Common myeloid progenitor, CD34-positive (primary cell): Measurements from ENCODE around the gene CCDC137.

Experiments used
- CTCF ChIA-PET: fragments of 350-600 bp; sonication (Branson Sonifier 250); formaldehyde crosslinking; loops from one replicate; lab custom pipeline; 2021; ENCODE audit warnings: antibody characterized with exemption; lab: Charles Lee
- POLR2A ChIA-PET: fragments of 350-600 bp; sonication (Branson Sonifier 250); formaldehyde crosslinking; loops from one replicate; lab custom pipeline; 2021; ENCODE audit warnings: antibody characterized with exemption; lab: Charles Lee
- DNase-seq, 3 donors: peaks; one replicate each; pipeline versions ENCODE4 v3.0.0 to v3.0.0-alpha.2; 2013
- H3K27ac ChIP-seq, 2 experiments: 1 replicate in 1 of 2; 2 replicates in 1 of 2; pipeline ENCODE4 v1.7.0; 2013; ENCODE audit warnings: inconsistent platforms in 2 of 2, low read length in 2 of 2, mild to moderate bottlenecking in 2 of 2, low read depth in 1 of 2, moderate library complexity in 1 of 2; ENCODE audit not compliant: severe bottlenecking in 2 of 2, insufficient read depth in 1 of 2, poor library complexity in 1 of 2
- H3K27me3 ChIP-seq, 5 experiments: replicated peaks in 2 of 5; 1 replicate in 3 of 5; 2 replicates in 2 of 5; pipeline versions ENCODE4 v1.6.1 to v1.7.0; 2013; ENCODE audit warnings: low read length in 4 of 5, mild to moderate bottlenecking in 2 of 5, moderate library complexity in 2 of 5, inconsistent platforms in 1 of 5; ENCODE audit not compliant: insufficient read depth in 5 of 5, control insufficient read depth in 4 of 5
- H3K36me3 ChIP-seq, 4 experiments: 1 replicate in 2 of 4; 2 replicates in 2 of 4; pipeline versions ENCODE4 v1.6.1 to v1.7.0; 2013; ENCODE audit warnings: low read length in 3 of 4, control low read depth in 1 of 4, mild to moderate bottlenecking in 1 of 4; ENCODE audit not compliant: control insufficient read depth in 4 of 4, insufficient read depth in 4 of 4
- H3K4me1 ChIP-seq, 4 experiments: 1 replicate in 3 of 4; 2 replicates in 1 of 4; pipeline versions ENCODE4 v1.6.1 to v1.7.1; 2013; ENCODE audit warnings: low read length in 3 of 4, mild to moderate bottlenecking in 3 of 4, control low read depth in 1 of 4, inconsistent platforms in 1 of 4, moderate library complexity in 1 of 4; ENCODE audit not compliant: control insufficient read depth in 4 of 4, insufficient read depth in 4 of 4; ENCODE audit errors: control extremely low read depth in 1 of 4
- H3K4me3 ChIP-seq, 7 experiments: 1 replicate in 4 of 7; 2 replicates in 3 of 7; pipeline versions ENCODE4 v1.5.1 to v1.7.0; 2013; ENCODE audit warnings: mild to moderate bottlenecking in 7 of 7, low read length in 6 of 7, moderate library complexity in 6 of 7, inconsistent platforms in 2 of 7, low read depth in 2 of 7, control low read depth in 1 of 7; ENCODE audit not compliant: insufficient read depth in 4 of 7, control insufficient read depth in 1 of 7; ENCODE audit errors: extremely low read depth in 1 of 7
- H3K9me3 ChIP-seq, 5 experiments: 1 replicate in 4 of 5; 2 replicates in 1 of 5; pipeline versions ENCODE4 v1.6.1 to v1.7.1; 2013; ENCODE audit warnings: low read length in 4 of 5, mild to moderate bottlenecking in 2 of 5, inconsistent platforms in 1 of 5, low read depth in 1 of 5, moderate library complexity in 1 of 5; ENCODE audit not compliant: control insufficient read depth in 4 of 5, insufficient read depth in 2 of 5; ENCODE audit errors: control extremely low read depth in 1 of 5
- WGBS: methylation state at CpG from one replicate; pipeline ENCODE4 v1.1.5; 2013; ENCODE audit not compliant: insufficient coverage; 5-methylcytosine and 5-hydroxymethylcytosine counted together

Gene CCDC137

DNA sequence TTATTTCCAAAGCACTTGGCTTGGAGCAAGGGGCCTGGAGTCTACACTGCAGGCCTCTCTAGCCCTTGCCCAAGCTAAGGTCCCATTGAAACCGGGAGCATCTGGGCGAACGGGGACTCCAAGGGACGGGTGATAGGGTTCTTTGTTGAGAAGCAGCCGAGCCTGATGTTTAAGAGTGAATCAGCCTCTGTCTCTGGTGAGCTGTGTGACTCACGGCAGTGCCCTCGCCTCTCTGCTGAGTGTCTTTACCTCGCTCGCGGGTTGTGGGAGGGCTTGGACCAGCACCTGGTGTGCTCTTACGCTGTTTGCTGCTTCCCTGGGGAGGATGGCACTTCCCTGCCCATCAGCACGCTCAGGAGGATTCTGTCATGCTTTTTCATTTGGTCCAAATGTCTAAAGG lies 18.6 kb downstream of the CCDC137 start:
- no peaks in the 10 kb centered on the region for H3K9me3 ChIP-seq
- peaks cover 9 to 26% (median 22%) of the 10 kb centered on the region in 4 experiments for H3K4me1 ChIP-seq
- ChIA-PET CTCF (interaction anchor here (0.8 to 2.1 kb wide), 5 partner anchors 10 to 185 kb away, joined by 3 to 7 read pairs (median 3); partner anchors contain the start of genes CCDC137 and OXLD1), POLR2A (interaction anchor here (0.6 to 1.2 kb wide), 2 partner anchors 17 to 189 kb away, joined by 4 read pairs; no protein-coding TSS in a partner anchor)
- no peak for DNase-seq
- peak overlapping the region in 6 of 7 experiments; percentile 81 to 97 (median 92) for H3K4me3 ChIP-seq
- peak overlapping the region in 1 of 2 experiments; percentile 43 for H3K27ac ChIP-seq
- 95% methylated on average over 11 of the region's 12 CpGs for WGBS
- peaks cover 11 to 62% (median 32%) of the 10 kb centered on the region in 4 experiments for H3K36me3 ChIP-seq
- no peaks in the 10 kb centered on the region for H3K27me3 ChIP-seq

DNA sequence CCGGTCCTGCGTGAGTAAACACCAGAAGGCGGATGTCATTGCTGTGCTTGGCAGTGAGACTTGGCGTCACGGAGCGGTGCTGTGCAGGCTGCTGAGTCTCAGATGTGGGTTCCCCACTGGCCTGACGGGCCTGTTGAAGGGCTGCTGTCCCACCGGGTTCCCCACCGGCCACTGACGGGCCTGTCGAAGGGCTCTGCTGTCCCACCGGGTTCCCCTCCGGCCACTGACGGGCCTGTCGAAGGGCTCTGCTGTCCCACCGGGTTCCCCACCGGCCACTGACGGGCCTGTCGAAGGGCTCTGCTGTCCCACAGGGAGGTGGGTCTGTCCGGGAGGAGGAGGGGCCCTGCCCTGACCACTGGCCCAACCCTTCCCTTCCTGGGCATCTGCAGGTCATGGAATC lies 20.1 kb downstream of the CCDC137 start:
- no peak overlapping the region for H3K27ac ChIP-seq
- H3K4me1 ChIP-seq = peaks cover 9 to 26% (median 22%) of the 10 kb centered on the region in 4 experiments
- ChIA-PET POLR2A (no interaction called here), CTCF (no interaction called here)
- WGBS = 94% methylated on average over 19 of the region's 20 CpGs
- H3K4me3 ChIP-seq = no peak overlapping the region
- H3K27me3 ChIP-seq = no peaks in the 10 kb centered on the region
- peaks cover 10 to 67% (median 37%) of the 10 kb centered on the region in 4 experiments for H3K36me3 ChIP-seq
- no peaks in the 10 kb centered on the region for H3K9me3 ChIP-seq
- no peak for DNase-seq

DNA sequence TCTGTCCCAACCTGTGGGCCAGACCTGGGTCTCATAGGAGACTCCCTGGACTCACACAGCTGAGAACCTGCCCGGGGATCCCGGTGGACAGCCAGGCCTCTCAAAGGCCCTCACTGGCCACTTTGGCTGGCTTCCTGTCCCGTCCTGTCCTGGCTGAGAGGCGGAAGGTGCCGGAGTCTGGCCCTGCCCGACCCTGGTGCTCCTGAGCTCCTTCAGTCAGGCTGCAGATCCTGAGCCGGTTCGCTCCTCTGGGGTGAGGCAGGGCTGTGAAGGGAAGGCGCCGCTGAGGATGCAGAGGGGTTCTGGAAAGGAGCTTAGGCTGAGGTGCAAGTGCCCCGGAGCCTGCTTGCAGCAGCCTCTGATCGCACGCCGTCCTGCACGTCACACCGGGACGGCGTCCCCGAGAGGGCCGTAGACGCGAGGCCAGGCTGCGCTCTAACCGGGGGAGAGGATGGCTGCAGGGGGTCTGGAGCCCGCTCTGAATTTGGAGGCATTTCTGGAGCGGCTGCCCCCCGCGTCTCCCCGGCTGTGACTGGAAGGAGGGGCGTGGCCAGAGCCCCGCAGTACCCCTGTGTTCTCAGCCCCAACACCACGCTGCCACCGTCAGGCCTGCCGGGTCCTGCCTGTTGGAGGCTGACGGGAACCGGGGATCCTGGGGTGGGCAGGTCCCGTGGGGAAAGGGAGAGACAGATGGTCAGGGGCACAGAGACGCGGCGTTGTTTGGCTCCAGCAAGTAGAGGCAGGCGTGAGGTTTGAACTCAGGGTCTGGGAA lies 21.4 kb downstream of the CCDC137 start:
- H3K36me3 ChIP-seq = peaks cover 8 to 74% (median 46%) of the 10 kb centered on the region in 4 experiments
- ChIA-PET POLR2A (no interaction called here), CTCF (no interaction called here)
- H3K9me3 ChIP-seq = no peaks in the 10 kb centered on the region
- no peak overlapping the region for H3K27ac ChIP-seq
- H3K27me3 ChIP-seq = no peaks in the 10 kb centered on the region
- peaks cover 9 to 18% (median 15%) of the 10 kb centered on the region in 4 experiments for H3K4me1 ChIP-seq
- 97% methylated on average over 40 of the region's 41 CpGs for WGBS
- no peak overlapping the region for H3K4me3 ChIP-seq
- no peak for DNase-seq

DNA sequence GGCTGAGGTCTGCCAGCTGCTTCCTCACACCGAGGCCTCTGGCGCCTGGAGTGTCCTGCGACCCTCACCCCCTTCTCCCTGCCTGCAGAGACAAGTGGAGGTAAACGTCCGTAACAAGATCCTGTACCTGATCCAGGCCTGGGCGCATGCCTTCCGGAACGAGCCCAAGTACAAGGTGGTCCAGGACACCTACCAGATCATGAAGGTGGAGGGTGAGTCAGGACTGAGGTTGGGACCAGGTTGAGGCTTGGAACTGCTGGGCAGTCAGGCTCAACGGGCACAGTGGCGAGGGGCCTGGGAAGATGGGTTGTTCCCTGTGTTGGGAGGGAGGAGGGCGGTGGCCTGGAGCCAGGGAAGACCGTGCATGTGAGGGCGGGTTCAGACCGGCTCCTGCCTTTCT lies 22.1 kb downstream of the CCDC137 start:
- Histone ChIP-seq H3K9me3 (no peaks in the 10 kb centered on the region), H3K4me1 (peaks cover 9 to 16% (median 15%) of the 10 kb centered on the region in 4 experiments), H3K36me3 (peaks cover 8 to 78% (median 49%) of the 10 kb centered on the region in 4 experiments), H3K27ac (no peak overlapping the region), H3K27me3 (no peaks in the 10 kb centered on the region), H3K4me3 (no peak overlapping the region)
- POLR2A ChIA-PET = no interaction called here
- CTCF ChIA-PET = no interaction called here
- no peak for DNase-seq
- 97% methylated on average over 14 of the region's 14 CpGs for WGBS

DNA sequence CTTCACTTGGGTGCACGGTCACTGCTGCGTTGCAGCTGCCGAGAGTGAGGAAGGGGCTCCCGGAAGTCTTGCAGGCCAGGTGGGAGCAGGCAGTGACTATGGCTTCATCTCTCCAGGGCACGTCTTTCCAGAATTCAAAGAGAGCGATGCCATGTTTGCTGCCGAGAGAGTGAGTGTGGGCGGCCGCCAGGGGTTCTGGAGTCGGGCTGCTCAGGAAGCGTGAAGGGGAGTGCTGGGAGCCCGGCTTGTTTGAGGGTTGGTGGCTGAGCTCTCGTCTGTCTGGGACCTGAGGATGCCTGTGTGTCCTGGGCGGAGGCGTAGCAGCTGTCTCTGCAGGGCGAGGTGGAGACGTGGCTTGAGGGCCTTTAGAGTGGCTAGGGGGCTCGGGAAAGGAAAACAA lies 23.5 kb downstream of the CCDC137 start:
- CTCF ChIA-PET = interaction anchor here (1.2 kb wide), 1 partner anchor 14 kb away, joined by 3 read pairs; no protein-coding TSS in a partner anchor
- H3K9me3 ChIP-seq = no peaks in the 10 kb centered on the region

DNA sequence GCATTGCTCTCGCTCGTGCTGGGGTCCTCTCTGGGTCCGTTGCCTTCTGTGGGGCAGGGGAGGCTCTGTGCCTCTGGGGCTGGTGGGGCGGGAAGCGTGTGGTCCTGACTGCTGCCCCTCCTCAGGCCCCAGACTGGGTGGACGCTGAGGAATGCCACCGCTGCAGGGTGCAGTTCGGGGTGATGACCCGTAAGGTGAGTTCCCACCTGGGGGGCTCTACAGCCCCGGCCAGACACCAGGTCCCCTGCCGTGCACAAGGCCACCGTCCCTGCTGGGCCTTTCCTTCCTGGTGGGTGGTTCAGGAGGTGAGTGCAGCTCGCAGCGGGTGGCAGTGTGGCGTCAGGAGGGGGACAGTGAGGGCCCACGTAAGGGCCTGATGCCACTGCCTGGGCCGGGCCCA lies 24.0 kb downstream of the CCDC137 start:
- POLR2A ChIA-PET = no interaction called here
- no peak overlapping the region for H3K27ac ChIP-seq
- DNase-seq = no peak
- H3K4me1 ChIP-seq = peaks cover 0 to 1% (median 0%) of the 10 kb centered on the region in 4 experiments
- CTCF ChIA-PET = interaction anchor here (1.2 kb wide), 1 partner anchor 15 kb away, joined by 3 read pairs; no protein-coding TSS in a partner anchor
- peaks cover 6 to 98% (median 57%) of the 10 kb centered on the region in 4 experiments for H3K36me3 ChIP-seq
- WGBS = 94% methylated on average over 14 of the region's 17 CpGs
- H3K27me3 ChIP-seq = no peaks in the 10 kb centered on the region
- no peaks in the 10 kb centered on the region for H3K9me3 ChIP-seq
- no peak overlapping the region for H3K4me3 ChIP-seq

More for the DNA sequence above, 23.5 kb downstream of the CCDC137 start:
- 91% methylated on average over 18 of the region's 18 CpGs for WGBS
- no peak for DNase-seq
- peaks cover 3 to 6% (median 4%) of the 10 kb centered on the region in 4 experiments for H3K4me1 ChIP-seq
- H3K27me3 ChIP-seq = no peaks in the 10 kb centered on the region
- H3K36me3 ChIP-seq = peaks cover 8 to 93% (median 56%) of the 10 kb centered on the region in 4 experiments
- POLR2A ChIA-PET = no interaction called here
- H3K27ac ChIP-seq = no peak overlapping the region
- no peak overlapping the region for H3K4me3 ChIP-seq

DNA sequence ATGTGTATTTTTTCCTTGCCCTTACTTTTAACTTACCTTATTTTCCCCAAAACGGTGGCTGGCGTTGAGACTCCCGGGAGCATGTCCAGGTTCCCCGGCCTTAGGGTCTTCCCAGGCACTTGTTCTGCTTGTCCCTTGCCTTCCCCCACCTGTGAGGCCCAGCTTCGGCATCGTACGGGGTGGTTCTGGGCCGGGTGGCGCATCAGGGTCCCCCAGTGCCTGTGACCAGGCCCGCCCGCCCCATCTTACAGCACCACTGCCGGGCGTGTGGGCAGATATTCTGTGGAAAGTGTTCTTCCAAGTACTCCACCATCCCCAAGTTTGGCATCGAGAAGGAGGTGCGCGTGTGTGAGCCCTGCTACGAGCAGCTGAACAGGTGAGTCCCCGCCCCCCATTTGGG lies 24.7 kb downstream of the CCDC137 start:
- peaks cover 6 to 98% (median 58%) of the 10 kb centered on the region in 4 experiments for H3K36me3 ChIP-seq

More for the DNA sequence above, 24.7 kb downstream of the CCDC137 start:
- Histone ChIP-seq H3K4me1 (no peaks in the 10 kb centered on the region), H3K27ac (no peak overlapping the region), H3K4me3 (no peak overlapping the region), H3K9me3 (no peaks in the 10 kb centered on the region), H3K27me3 (no peaks in the 10 kb centered on the region)
- POLR2A ChIA-PET = no interaction called here
- DNase-seq = no peak
- WGBS = 96% methylated on average over 15 of the region's 18 CpGs
- CTCF ChIA-PET = no interaction called here
